ENCODE data around the gene IFT20. TPM values are rescaled to one million over a fixed set of nuclear protein-coding genes. Genes with fewer than 3 reads are reported as not detected.

The IFT20 gene, protein sequence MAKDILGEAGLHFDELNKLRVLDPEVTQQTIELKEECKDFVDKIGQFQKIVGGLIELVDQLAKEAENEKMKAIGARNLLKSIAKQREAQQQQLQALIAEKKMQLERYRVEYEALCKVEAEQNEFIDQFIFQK
- 44.6 TPM for total RNA-seq
- 82.5 TPM for polyA plus RNA-seq
- long read RNA-seq, donor 1, partial matches to known transcripts: 0 of 5 reads
- long read RNA-seq, donor 1, other reads (novel, unspliced or antisense): 0 of 5 reads
- long read RNA-seq, donor 2: 0 reads
- long read RNA-seq, donor 3, transcript IFT20-203 (5 exons, 825 nt): major isoform, 20 of 51 reads
- long read RNA-seq, donor 3, transcript IFT20-214 (6 exons, 1,071 nt): minor isoform, 9 of 51 reads
- long read RNA-seq, donor 3, transcript IFT20-213 (1 exons, 1,485 nt): minor isoform, 9 of 51 reads
- long read RNA-seq, donor 3, partial matches to known transcripts: 7 of 51 reads
- long read RNA-seq, donor 3, other reads (novel, unspliced or antisense): 0 of 51 reads
- long read RNA-seq, donor 4, transcript IFT20-203 (5 exons, 825 nt): major isoform, 10 of 27 reads
- long read RNA-seq, donor 4, transcript IFT20-213 (1 exons, 1,485 nt): minor isoform, 8 of 27 reads
- long read RNA-seq, donor 4, partial matches to known transcripts: 9 of 27 reads
- long read RNA-seq, donor 4, other reads (novel, unspliced or antisense): 0 of 27 reads
- long read RNA-seq, donor 5, transcript IFT20-214 (6 exons, 1,071 nt): minor isoform, 7 of 54 reads
- long read RNA-seq, donor 5, transcript IFT20-203 (5 exons, 825 nt): major isoform, 21 of 54 reads
- long read RNA-seq, donor 5, transcript IFT20-213 (1 exons, 1,485 nt): minor isoform, 12 of 54 reads
- long read RNA-seq, donor 5, partial matches to known transcripts: 7 of 54 reads
- long read RNA-seq, donor 5, other reads (novel, unspliced or antisense): 0 of 54 reads
- long read RNA-seq, donor 6, transcript IFT20-203 (5 exons, 825 nt): major isoform, 11 of 22 reads
- long read RNA-seq, donor 6, transcript IFT20-213 (1 exons, 1,485 nt): minor isoform, 9 of 22 reads
- long read RNA-seq, donor 6, partial matches to known transcripts: 0 of 22 reads
- long read RNA-seq, donor 6, other reads (novel, unspliced or antisense): 0 of 22 reads
- long read RNA-seq, donor 7, transcript IFT20-213 (1 exons, 1,485 nt): minor isoform, 9 of 27 reads
- long read RNA-seq, donor 7, transcript IFT20-203 (5 exons, 825 nt): major isoform, 16 of 27 reads
- long read RNA-seq, donor 7, partial matches to known transcripts: 0 of 27 reads
- long read RNA-seq, donor 7, other reads (novel, unspliced or antisense): 0 of 27 reads
- long read RNA-seq, donor 8, transcript IFT20-203 (5 exons, 825 nt): major isoform, 6 of 11 reads
- long read RNA-seq, donor 8, partial matches to known transcripts: 0 of 11 reads
- long read RNA-seq, donor 8, other reads (novel, unspliced or antisense): 0 of 11 reads
- long read RNA-seq, donor 9, transcript IFT20-213 (1 exons, 1,485 nt): major isoform, 8 of 21 reads
- long read RNA-seq, donor 9, transcript IFT20-214 (6 exons, 1,071 nt): minor isoform, 5 of 21 reads
- long read RNA-seq, donor 9, transcript IFT20-203 (5 exons, 825 nt): minor isoform, 6 of 21 reads
- long read RNA-seq, donor 9, partial matches to known transcripts: 0 of 21 reads
- long read RNA-seq, donor 9, other reads (novel, unspliced or antisense): 0 of 21 reads
- long read RNA-seq, donor 10, transcript IFT20-203 (5 exons, 825 nt): major isoform, 9 of 16 reads
- long read RNA-seq, donor 10, partial matches to known transcripts: 0 of 16 reads
- long read RNA-seq, donor 10, other reads (novel, unspliced or antisense): 0 of 16 reads

DNA sequence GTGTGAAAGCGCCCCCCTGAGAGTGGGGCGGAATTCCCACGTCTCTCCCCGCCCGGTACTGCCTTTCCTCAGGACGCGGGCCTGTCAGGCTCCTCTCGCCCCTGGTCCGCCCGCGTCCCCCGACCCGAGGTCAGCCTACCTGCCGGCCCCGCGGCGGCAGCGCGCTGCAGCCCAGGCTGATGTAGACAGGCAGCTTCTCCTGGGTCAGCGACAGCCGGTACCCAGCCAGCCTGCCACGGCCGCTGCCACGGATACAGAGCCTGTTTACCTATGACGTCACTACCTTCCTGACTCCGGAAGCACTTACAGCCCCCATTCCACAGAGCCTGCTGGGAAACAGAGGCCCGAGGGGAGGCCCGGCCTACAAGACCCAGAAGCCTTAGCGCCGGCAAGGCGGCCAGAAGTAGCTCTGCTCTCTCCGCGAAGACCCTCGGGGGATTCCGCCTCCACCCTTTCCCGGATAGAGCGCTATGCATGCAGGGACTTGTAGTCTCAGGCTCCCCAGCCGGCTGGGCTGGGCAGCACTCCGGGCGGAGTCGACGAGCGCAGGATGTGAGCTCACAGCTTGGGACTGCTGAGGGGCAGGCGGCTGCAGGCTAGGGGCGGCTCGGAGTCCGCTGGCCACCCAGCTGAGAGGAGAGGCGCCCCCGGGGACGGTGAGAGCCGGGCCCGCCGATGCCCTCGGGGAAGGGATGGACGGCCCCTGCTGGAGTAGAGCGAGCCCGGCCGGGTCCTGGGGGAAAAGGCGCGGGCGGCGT lies at the start of gene IFT20, which contains the start of gene TNFAIP1:
Gene IFT20, minus strand, starts transcription at position 272 of the 758 bp plus-strand sequence. CDS start 3,487 bp downstream, outside the sequence.
Gene TNFAIP1, plus strand, starts transcription at position 561 of the 758 bp plus-strand sequence. CDS start 3,761 bp downstream, outside the sequence.
- Histone ChIP-seq H3K4me3 (ENCODE audit: low read length in 2 of 2) (peak within 1 kb of the TSS; percentile 76 to 84), H3K4me1 (ENCODE audit: control insufficient read depth in 2 of 2, insufficient read depth in 2 of 2, low read length in 2 of 2) (peaks cover 19 to 21% of the 10 kb centered on the region in 2 donors), H3K27ac (ENCODE audit: low read depth in 1 of 2, low read length in 1 of 2) (peak within 1 kb of the TSS; percentile 80 to 92), H3K9me3 (ENCODE audit: control insufficient read depth in 2 of 2, insufficient read depth in 1 of 2, low read length in 1 of 2) (no peaks in the 10 kb centered on the region), H3K27me3 (ENCODE audit: control insufficient read depth in 2 of 2, insufficient read depth in 1 of 2, low read length in 1 of 2) (no peaks in the 10 kb centered on the region), H3K36me3 (ENCODE audit: control insufficient read depth in 2 of 2, insufficient read depth in 2 of 2, low read length in 1 of 2) (peaks cover 18 to 25% of the 10 kb centered on the region in 2 donors)
- DNase-seq (ENCODE audit: low read depth in 6 of 9, low spot score in 9 of 9): peak; percentile 92 to 99 (median 98)
- under 1% methylated on average over 62 of the region's 62 CpGs for WGBS

DNA sequence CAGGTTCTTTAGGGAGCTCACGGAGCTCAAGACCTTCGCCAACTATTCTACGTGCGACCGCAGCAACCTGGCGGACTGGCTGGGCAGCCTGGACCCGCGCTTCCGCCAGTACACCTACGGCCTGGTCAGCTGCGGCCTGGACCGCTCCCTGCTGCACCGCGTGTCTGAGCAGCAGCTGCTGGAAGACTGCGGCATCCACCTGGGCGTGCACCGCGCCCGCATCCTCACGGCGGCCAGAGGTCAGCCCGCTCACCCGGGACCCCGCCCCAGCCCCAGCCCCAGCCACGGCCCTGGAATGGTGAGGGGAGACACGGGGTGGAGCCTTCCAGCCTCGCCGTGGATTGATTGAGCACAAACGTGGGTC lies 49.7 kb upstream of the IFT20 start:
- peak overlapping the region; percentile 40 to 56 for H3K4me3 ChIP-seq (ENCODE audit: low read length in 2 of 2)

DNA sequence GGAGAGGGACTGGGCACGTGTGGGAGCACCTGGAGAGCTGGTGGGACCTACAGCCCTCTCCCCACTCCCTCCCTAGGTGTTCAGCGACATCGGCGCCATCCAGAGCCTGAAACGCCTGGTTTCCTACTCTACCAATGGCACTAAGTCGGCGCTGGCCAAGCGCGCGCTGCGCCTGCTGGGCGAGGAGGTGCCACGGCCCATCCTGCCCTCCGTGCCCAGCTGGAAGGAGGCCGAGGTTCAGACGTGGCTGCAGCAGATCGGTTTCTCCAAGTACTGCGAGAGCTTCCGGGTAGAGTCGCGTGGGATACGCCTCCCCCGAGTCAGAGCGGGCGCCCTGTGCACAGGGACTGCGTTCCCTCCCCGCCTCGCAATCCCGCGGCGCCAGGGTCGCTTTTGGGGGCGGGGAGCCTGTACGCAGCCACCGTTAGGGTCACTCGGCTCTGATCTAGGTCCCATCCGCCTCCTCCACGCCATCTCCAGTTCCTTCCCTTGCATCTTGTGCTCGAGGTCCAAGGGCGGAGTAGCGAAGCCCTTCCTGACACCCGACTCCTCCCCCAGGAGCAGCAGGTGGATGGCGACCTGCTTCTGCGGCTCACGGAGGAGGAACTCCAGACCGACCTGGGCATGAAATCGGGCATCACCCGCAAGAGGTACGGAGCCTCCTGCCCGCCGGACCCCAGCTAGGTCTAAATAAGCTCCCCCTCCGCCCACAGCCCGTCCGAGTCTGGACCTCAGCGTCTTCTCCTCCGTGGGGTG lies 49.2 kb upstream of the IFT20 start:
- H3K9me3 ChIP-seq (ENCODE audit: control insufficient read depth in 2 of 2, insufficient read depth in 1 of 2, low read length in 1 of 2): no peaks in the 10 kb centered on the region
- H3K27ac ChIP-seq (ENCODE audit: low read depth in 1 of 2, low read length in 1 of 2): no peak overlapping the region
- peaks cover 19 to 77% of the 10 kb centered on the region in 2 donors for H3K27me3 ChIP-seq (ENCODE audit: control insufficient read depth in 2 of 2, insufficient read depth in 1 of 2, low read length in 1 of 2)
- peak in 2 of 9 donors; percentile 21 to 37 for DNase-seq (ENCODE audit: low read depth in 6 of 9, low spot score in 9 of 9)
- peak overlapping the region; percentile 40 to 56 for H3K4me3 ChIP-seq (ENCODE audit: low read length in 2 of 2)
- H3K4me1 ChIP-seq (ENCODE audit: control insufficient read depth in 2 of 2, insufficient read depth in 2 of 2, low read length in 2 of 2): peaks cover 3 to 12% of the 10 kb centered on the region in 2 donors
- H3K36me3 ChIP-seq (ENCODE audit: control insufficient read depth in 2 of 2, insufficient read depth in 2 of 2, low read length in 1 of 2): peaks cover 0 to 4% of the 10 kb centered on the region in 2 donors
- 2% methylated on average over 56 of the region's 56 CpGs for WGBS

More for the DNA sequence above, 49.7 kb upstream of the IFT20 start:
- no peaks in the 10 kb centered on the region for H3K9me3 ChIP-seq (ENCODE audit: control insufficient read depth in 2 of 2, insufficient read depth in 1 of 2, low read length in 1 of 2)
- H3K36me3 ChIP-seq (ENCODE audit: control insufficient read depth in 2 of 2, insufficient read depth in 2 of 2, low read length in 1 of 2): peaks cover 0 to 4% of the 10 kb centered on the region in 2 donors
- H3K4me1 ChIP-seq (ENCODE audit: control insufficient read depth in 2 of 2, insufficient read depth in 2 of 2, low read length in 2 of 2): peaks cover 3 to 12% of the 10 kb centered on the region in 2 donors
- H3K27ac ChIP-seq (ENCODE audit: low read depth in 1 of 2, low read length in 1 of 2): no peak overlapping the region
- 10% methylated on average over 29 of the region's 29 CpGs for whole genome bisulfite sequencing
- DNase-seq (ENCODE audit: low read depth in 6 of 9, low spot score in 9 of 9): no peak
- peaks cover 19 to 75% of the 10 kb centered on the region in 2 donors for H3K27me3 ChIP-seq (ENCODE audit: control insufficient read depth in 2 of 2, insufficient read depth in 1 of 2, low read length in 1 of 2)

DNA sequence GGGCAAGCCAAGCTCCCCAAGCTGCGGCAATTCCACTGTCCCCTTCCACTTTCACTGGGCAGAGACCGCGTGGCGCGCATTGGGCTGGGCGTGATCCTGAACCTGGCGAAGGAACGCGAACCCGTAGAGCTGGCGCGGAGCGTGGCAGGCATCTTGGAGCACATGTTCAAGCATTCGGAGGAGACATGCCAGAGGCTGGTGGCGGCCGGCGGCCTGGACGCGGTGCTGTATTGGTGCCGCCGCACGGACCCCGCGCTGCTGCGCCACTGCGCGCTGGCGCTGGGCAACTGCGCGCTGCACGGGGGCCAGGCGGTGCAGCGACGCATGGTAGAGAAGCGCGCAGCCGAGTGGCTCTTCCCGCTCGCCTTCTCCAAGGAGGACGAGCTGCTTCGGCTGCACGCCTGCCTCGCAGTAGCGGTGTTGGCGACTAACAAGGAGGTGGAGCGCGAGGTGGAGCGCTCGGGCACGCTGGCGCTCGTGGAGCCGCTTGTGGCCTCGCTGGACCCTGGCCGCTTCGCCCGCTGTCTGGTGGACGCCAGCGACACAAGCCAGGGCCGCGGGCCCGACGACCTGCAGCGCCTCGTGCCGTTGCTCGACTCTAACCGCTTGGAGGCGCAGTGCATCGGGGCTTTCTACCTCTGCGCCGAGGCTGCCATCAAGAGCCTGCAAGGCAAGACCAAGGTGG lies 46.0 kb upstream of the IFT20 start:
- Histone ChIP-seq H3K27ac (ENCODE audit: low read depth in 1 of 2, low read length in 1 of 2) (no peak overlapping the region), H3K9me3 (ENCODE audit: control insufficient read depth in 2 of 2, insufficient read depth in 1 of 2, low read length in 1 of 2) (no peaks in the 10 kb centered on the region), H3K27me3 (ENCODE audit: control insufficient read depth in 2 of 2, insufficient read depth in 1 of 2, low read length in 1 of 2) (peaks cover 19 to 66% of the 10 kb centered on the region in 2 donors), H3K4me3 (ENCODE audit: low read length in 2 of 2) (no peak overlapping the region), H3K36me3 (ENCODE audit: control insufficient read depth in 2 of 2, insufficient read depth in 2 of 2, low read length in 1 of 2) (no peaks in the 10 kb centered on the region), H3K4me1 (ENCODE audit: control insufficient read depth in 2 of 2, insufficient read depth in 2 of 2, low read length in 2 of 2) (peaks cover 3 to 12% of the 10 kb centered on the region in 2 donors)
- 27% methylated on average over 72 of the region's 72 CpGs for WGBS
- DNase-seq (ENCODE audit: low read depth in 6 of 9, low spot score in 9 of 9): no peak

DNA sequence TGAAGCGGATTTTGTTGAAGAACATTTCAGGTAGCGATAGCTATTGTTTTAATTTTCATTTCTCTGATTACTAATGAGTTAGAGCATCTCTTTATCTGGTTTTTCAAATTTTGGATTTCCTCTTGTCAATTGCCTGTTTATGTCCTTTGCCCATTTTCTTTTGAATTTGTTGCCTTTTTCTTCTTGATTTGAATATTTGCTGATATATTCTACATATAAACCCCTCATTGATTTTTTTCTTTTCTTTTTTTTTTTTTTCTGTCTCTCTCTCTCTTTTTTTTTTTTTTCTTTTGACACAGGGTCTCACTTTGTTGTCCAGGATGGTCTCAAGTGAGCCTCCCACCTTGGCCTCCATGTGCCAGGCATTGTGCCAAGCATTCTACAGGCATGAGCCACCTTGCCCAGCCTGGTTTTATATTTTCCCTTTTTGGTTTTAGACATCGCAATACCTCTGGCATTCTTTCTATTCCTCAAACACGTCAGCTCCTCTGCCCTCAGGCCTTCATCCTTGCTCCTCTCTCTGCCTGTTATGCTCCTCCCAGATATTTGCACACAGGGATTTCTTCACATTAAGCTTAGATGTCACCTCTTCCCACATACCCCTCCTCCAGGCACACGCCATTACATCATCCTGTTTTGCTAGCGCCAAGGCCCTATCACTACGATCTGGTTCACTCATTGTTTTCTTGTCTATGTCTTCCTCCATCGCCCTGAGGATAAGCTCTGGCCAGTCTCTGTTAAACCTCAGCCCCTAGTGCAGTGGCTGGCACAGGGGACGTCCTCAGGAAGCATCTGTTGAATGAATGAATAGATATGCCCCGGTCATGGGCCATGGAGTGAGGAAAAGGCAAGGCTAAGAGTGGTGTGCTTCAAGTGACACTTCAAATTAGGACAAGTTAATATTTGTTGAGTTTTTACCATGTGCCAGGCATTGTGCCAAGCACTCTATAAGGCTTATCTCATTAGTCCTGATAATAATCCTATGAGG lies 44.8 kb upstream of the IFT20 start:
- WGBS: 77% methylated on average over 10 of the region's 10 CpGs
- no peak for DNase-seq (ENCODE audit: low read depth in 6 of 9, low spot score in 9 of 9)

DNA sequence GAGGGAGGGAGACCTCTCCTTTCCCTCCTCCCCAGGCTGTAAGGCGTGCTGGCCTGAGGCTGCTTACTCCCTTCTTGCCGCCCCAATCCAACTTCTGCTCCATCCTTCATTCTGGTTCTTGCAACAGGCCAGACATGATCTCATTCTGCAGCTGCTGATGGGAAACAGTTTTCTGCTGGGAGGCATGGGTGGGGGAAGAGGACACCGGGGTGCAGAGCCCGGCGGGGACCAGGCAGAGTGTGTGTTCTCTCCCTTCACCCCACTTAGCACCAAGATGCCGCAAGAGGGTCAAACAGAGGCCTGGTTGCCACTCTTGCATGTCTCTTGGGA lies 37.6 kb upstream of the IFT20 start:
- Histone ChIP-seq H3K27me3 (ENCODE audit: control insufficient read depth in 2 of 2, insufficient read depth in 1 of 2, low read length in 1 of 2) (peaks cover 8 to 50% of the 10 kb centered on the region in 2 donors), H3K4me1 (ENCODE audit: control insufficient read depth in 2 of 2, insufficient read depth in 2 of 2, low read length in 2 of 2) (peaks cover 10 to 14% of the 10 kb centered on the region in 2 donors), H3K4me3 (ENCODE audit: low read length in 2 of 2) (no peak overlapping the region), H3K27ac (ENCODE audit: low read depth in 1 of 2, low read length in 1 of 2) (no peak overlapping the region), H3K36me3 (ENCODE audit: control insufficient read depth in 2 of 2, insufficient read depth in 2 of 2, low read length in 1 of 2) (no peaks in the 10 kb centered on the region), H3K9me3 (ENCODE audit: control insufficient read depth in 2 of 2, insufficient read depth in 1 of 2, low read length in 1 of 2) (peaks cover 0 to 1% of the 10 kb centered on the region in 2 donors)
- 94% methylated on average over 6 of the region's 6 CpGs for whole genome bisulfite sequencing
- DNase-seq (ENCODE audit: low read depth in 6 of 9, low spot score in 9 of 9): no peak

More for the DNA sequence above, 44.8 kb upstream of the IFT20 start:
- Histone ChIP-seq H3K4me1 (ENCODE audit: control insufficient read depth in 2 of 2, insufficient read depth in 2 of 2, low read length in 2 of 2) (peaks cover 3 to 10% of the 10 kb centered on the region in 2 donors), H3K9me3 (ENCODE audit: control insufficient read depth in 2 of 2, insufficient read depth in 1 of 2, low read length in 1 of 2) (no peaks in the 10 kb centered on the region), H3K27me3 (ENCODE audit: control insufficient read depth in 2 of 2, insufficient read depth in 1 of 2, low read length in 1 of 2) (peaks cover 14 to 56% of the 10 kb centered on the region in 2 donors), H3K4me3 (ENCODE audit: low read length in 2 of 2) (no peak overlapping the region), H3K27ac (ENCODE audit: low read depth in 1 of 2, low read length in 1 of 2) (no peak overlapping the region), H3K36me3 (ENCODE audit: control insufficient read depth in 2 of 2, insufficient read depth in 2 of 2, low read length in 1 of 2) (no peaks in the 10 kb centered on the region)

Data from thymus (tissue), 14 donors.